Measurements from ENCODE around the gene BHLHE40.

DNA sequence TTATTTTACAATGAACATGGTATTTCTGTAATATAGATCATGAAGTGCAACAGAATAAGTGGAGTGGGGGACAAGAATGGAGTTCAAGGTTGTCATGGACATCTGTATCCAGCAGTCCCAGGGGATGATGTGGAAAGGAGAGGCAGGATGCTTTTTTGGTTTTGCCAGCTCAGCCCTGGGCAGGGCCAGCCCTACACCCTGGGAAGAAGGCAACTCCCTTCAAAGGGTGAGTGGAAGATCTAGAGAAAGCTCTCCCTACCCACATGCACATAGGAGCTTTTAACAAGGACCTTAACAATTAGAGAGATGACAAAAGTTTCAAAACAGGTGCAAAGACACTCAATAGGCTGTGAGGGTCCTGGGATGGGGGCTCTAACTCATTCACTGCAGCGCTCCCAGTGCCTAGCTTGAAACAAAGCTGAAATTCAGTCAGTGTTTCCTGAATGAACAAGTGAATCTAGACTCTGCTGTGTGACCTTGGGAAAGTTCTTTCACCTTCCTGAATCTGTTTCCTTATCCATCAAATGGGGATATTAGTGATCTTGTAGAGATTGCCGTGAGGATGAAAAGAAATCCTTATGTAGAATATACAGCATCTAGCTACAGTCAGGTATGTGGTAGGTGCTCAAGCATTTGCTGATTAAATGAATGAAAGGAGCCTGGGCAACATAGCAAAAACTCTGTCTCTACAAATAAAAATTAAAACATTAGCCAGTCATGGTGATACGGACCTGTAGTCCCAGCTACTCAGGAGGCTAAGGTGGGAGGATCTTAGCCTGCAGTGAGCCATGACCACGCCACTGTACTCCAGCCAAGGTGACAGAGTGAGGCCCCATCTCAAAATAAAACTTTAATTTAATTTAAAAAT, 14.3 kb downstream of the BHLHE40 start:
- TF ChIP-seq YY1 (IDR thresholded peaks at IDR 0.05; ENCODE audit: insufficient read depth, insufficient read length) (no peak), SUZ12 (IDR thresholded peaks at IDR 0.05; ENCODE audit: extremely low read depth, insufficient read depth, insufficient read length) (no peak)
